Stimulated activated CD4-positive, alpha-beta T cell treated with anti-CD3 and anti-CD28 coated beads, Interleukin-2, amount 100 ng/mL, for 4 hours (primary cell): ENCODE results near the gene AASS.
A peak's percentile ranks its signal among the peaks of the same experiment; 100 is the strongest.

Experiments used
- DNase-seq: peaks from one replicate; pipeline ENCODE4 v3.0.0-alpha.2; 2020; ENCODE audit warnings: low read depth

AASS gene

DNA sequence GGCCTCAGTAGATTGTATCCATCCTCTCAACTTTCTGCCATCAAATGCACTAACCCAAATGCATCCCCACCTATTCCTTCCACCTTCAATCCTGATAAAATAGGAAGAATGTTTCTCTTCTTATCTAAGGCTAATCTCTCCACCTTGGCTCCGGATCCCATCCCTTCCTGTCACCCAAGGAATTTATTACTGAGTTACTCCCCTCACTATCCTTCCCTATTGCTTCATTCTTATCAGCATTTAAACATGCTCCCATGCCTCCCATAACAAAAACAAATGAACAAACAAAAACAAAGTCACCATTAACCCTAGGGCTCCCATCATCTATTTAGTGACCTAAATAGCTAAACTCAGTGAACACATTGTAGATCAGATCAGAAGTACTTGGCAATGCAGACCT is 25.3 kb downstream of the AASS start:
- no peak for DNase-seq

DNA sequence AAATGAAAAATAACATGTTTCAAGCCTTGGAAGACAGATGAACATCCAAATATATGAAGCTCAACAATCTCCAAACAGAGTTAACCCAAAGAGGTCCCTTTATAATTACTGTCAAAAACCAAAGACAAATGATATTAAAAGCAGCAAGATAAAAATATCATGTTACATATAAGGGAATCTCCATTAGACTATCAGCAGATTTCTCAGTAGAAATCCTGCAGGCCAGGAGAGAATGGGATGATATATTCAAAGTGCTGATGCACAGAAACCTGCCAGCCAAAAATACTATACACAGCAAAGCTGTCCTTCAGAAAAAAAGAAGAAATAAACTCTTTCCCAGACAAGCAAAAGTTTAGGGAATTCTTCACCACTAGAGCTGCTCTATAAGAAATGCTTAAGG is 41.0 kb downstream of the AASS start:
- DNase-seq: no peak

DNA sequence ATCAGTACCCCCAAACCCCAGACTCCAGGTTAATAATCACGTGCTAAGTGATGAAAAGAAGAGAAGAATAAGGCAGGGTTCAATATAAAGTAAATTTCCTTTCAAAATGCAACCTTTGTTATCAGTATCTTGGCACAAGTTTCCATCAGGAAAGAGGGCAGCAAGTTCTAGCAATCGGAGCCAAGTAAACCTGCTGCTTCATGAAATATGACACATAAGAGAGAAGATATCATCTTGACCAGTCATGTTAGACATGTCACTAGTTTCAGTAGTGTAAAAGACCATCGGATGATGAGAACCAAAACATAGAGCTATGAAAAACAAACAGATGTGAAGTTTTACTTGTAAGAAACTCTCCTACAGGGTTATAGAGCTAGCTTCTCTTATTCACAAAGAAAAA is 44.0 kb downstream of the AASS start:
- DNase-seq: no peak

DNA sequence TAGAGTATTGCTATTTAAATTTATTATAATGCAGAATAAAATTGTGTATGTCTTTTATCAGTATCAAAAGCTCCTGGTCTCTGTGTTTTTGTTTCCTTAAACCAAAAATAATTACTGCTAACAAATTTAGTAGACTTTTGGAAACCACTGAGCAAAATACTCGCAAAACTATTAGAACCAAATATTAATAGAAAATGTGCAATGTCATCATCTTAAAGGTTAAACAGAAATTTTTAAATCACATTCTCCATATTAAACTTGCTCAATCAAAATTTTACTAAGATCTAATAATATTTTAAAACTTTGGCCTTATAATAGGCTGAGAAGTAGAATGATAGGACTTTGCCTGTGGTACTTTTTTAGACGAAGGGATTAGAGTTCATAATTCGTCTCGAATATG is 48.4 kb downstream of the AASS start:
- DNase-seq: no peak

DNA sequence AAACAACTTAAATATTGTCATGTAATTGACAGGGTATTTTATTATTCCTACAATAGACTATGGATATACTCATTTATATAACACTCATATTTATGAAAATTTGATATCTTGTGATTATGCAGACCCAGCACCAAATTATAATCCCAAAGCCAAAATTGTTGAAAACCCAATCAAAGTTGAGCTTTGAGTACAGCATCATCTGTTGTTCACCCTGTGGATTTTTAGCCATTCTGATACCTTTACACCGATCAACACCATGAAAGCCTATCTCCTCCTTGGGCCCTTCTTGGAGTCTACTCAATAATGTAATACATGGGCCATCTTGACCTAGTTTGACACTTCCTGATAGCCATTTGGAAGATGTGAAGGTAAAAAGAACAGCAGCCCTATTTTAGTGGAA is 49.5 kb downstream of the AASS start:
- no peak for DNase-seq

DNA sequence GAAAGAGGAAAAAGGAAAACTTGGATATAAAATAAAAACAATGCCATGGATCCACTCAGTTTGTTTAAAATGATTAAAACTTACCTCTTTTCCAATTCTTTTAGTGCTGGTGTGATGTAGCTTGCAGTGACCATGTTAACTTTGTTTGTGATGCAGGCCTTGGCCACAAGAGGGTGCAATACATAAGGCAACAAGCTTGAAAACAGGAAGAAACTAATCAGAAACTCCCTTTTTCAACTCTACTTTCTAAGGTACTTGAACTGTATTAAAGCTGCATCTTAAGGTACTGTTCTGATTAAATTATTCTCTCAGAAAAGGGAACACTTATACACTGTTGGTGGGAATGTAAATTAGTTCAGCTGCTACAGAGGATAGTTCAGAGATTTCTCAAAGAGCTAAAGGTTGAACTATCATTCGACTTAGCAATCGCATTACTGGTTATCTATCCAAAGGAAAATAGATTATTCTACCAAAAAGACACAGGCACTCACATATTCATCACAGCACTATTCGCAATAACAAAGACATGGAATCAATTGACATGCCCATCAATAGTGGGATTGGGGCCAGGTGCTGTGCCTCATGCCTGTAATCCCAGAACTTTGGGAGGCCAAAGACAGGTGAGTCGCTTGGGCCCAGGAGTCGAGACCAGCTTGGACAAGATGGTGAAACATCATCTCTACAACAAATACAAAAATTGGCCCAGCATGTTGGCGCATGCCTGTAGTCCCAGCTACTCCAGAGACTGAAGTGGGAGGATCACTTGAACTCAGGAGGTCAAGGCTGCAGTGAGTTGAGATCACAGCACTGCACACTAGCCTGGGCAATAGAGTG is 50.9 kb downstream of the AASS start:
- DNase-seq: peak; percentile 16

DNA sequence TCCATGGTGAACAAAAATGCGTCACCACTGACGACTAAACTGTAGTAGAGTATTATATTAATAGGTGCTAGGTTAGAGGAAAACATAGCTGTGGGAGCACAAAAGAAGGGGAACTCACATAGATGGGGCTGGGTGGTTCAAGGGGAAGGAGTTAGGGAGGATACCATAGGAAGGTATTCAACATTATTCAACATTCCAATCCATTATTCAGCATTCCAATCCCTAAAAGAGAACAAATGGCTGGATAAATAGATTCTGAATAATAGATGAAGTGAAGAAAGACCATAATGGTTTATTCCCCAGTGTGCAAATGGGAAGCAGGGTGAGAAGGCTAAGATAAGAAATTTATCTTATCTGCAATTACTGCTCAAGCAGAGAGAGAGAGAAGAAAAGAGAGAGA is 61.4 kb downstream of the AASS start:
- DNase-seq: no peak

DNA sequence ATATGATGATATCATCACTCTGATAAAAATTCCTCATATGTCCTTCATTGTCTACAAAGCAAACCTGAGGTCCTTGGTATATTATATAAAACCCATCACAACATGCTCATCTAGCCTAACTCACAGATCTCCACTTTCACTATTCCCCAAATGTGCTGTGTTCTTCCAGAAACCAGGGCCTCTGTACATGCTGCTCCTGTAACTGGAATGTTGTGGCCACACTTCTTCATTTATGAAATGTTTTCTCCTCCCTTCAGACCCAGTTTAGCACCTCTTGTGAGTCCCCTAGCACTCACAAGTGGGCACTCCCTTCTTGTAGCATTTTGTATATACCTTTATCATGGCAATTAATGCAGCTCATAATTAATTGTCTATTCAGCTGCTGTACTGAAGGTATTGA is 61.9 kb downstream of the AASS start:
- DNase-seq: no peak

DNA sequence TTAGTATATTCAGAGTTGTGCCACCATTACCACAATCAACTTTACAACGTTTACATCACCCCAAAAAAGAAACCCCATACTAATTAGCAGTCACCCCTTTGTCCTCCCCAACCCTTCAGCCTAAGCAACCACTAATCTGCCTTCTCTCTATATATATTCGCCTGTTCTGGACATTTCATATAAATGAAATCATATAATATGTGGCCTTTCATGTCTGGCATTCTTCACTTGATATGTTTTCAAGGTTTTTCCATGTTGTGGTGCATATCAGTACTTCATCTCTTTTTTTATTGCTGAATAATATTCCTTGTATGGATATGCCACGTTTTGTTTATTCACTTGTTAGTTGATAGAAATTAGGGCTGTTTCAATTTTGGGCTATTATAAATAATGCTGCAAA is 70.4 kb downstream of the AASS start:
- no peak for DNase-seq

DNA sequence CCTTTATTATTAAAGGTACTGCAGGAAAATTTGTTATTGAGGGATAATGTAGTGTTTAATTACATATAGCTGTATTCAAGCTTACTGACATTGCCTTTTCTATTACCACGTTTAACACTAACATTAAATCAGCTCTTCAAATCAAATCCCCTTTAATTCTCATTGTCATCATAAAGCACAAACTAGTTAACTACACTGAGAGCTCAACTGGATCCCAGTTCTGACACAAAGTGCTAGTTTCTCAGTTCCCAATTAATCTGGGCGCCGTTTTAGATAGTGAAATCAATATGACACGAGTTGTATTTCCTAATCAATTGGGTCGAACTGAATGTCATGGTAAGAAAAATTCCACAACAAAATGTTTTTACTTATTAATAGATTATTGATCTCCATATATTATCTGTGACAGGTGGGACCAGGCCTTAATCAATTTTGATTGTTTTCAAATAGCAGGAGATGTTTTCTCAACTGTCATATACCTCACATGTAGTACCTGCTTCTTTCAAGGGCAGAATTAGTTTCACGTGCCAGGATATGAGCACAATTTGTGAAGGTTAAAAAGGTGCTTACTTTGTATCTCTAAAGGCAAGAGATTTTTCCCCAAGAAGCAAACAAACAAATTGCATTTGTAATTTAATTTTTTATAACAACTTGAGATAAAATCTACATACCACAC is 71.0 kb downstream of the AASS start:
- no peak for DNase-seq

DNA sequence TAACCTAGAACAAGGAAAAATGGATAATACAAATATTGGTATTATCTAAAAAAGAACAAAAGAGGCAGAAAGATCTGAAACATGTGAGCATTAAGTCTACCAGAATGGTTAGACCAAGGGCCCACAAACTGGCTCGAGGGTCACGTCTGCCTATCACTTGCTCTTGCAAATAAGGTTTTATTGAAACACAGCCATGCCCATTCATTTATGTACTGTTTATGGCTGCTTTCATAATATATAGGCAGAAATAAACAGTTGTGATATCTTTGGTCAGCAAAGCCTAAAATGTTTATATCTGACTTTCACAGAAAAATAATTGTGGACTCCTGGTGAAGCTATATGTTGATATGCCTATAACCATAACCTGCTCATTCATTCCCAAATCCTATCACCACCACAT is 71.8 kb downstream of the AASS start:
- no peak for DNase-seq

DNA sequence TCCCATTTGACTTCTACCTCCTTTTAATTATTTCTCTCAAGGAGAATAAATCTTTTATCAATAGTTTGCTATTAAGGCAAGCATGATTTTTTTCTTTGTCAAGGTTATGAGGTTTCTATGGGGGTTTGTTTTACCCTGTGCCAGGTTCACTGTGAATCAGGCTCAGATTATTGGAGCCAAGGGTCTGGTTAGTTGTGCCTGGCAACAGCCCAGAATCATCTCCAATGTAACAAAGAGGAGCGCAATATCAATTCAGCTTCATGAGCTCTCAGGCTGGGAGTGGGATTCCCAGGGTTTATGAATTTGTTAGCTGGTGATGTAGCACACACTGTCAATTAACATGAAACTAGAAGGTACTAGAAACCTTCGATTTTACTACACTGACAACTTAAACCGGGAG is 73.2 kb downstream of the AASS start:
- no peak for DNase-seq

DNA sequence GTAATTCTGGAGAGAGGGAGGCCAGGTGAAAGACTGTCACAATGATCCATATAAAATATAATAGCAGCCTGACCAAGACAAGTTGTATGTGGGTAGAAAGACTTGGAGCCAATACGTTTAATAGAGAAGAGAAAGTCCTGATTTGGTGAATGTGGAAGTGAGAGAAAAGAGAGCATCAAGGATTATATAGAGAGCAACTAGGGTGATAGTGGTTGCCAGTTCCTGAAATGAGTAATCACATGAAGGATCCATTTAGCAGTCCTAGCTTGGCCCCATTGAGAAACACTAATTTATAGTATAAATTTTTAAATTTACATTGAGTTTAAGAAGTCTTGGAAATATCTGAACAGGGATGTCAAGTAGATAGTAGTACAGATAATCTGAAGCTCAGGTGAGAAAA is 74.0 kb downstream of the AASS start:
- DNase-seq: no peak

DNA sequence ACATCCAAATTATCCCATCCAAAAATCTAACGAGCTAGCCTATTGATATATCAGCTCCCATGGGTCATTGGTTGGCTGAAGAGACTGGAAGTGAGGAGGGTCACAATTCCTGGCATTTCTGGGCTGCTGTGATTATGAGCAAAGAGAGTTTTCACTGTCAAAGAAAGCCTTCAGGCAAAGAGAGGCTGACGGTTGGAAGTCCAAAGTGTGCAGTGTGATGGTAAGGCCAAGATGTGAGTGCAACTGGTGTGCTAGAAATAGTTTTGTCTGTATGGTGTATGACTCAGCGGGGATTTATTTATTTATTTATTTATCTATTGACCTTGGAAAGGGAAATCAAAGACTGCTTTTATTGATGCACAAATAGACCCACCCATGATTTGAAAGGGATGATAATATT is 75.0 kb downstream of the AASS start:
- DNase-seq: no peak

DNA sequence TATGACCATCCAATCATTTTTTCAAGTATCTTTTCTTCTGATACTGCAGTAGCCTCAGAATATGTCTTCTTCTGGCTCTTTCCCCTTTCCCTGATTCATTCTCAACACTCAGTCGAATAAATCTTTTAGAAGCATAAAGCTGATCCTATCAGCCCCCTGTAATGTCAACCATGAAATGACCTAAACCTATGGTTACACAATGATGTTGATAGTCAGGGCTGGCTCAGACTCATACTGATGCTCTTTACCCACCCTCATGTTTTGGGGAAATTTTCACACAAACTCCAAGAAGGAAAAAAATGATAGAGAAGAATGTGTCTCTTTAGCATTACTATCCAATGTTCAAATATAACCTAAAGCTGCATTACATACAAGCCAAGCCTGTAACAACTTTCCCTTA is 76.0 kb downstream of the AASS start:
- DNase-seq: no peak

DNA sequence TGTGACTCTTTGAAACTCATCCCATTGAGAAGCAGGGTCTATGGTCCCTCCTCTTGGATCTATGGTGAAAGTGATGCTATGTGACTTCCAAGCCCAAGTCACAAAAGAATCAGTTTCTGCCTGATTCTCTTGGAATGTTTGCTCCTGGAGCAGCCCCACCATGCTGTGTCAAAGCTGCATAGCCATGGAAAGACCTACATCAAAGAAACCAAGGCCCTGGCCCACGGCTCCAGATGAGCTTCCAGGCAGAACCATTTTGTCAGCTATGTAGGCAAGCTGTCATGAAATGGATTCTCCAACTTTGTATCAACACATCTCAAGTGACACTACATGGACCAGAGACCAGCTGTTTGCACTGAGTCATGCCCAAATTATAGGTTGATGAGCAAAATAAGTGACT is 77.0 kb downstream of the AASS start:
- no peak for DNase-seq

DNA sequence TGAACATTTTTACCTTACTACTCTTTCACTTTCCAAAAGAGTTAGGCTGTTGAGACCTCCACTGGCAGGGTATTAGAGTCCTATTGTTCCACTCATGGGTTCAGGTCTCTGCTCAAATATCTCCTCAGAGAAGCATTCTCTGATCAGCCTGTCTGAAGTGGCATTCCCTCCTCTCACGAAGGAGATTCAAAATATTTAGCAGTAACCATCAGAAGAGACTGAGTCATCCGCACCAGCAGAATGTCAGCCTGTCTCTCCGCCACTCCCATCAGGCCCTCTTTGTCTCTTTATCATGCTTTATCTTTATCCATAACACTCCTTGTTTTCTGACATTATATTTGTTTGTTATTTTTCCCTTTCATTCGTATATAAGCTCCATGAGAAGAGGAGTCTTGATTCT is 79.1 kb downstream of the AASS start:
- DNase-seq: no peak

DNA sequence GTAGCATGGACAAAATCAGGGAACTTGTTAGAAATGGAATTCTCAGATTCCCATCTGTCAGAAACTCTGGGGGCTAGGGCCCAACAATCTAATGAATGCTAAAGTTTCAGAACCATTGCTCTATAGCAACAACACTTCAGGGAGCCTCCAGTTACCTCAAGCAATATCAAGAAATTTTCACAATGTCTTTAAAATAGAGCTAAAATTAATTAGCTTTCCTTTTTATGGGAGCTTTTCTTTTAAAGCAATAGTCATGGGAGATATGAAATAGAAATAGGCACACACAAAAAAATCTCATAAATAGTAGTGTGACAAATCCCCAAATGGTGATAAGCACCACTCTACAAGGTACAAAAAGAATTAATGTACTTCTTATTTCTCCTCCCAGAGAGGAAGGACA is 80.9 kb downstream of the AASS start:
- no peak for DNase-seq

DNA sequence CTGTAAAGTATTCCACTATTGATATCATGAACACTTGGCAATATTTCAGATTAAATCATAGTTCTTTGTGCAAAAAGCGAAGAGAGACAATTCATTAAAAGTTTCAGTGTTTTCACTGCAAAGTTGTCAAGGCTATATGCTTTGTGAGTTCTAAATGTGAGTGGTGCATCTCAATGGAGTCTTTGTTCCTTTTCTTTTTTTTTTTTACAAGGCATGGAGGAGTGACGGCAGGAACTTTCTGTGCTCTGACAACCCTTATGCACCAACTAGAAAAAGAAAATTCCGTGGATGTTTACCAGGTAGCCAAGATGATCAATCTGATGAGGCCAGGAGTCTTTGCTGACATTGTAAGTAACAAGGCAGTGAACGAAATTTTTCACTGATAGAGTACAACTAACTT is 84.5 kb downstream of the AASS start:
- no peak for DNase-seq

DNA sequence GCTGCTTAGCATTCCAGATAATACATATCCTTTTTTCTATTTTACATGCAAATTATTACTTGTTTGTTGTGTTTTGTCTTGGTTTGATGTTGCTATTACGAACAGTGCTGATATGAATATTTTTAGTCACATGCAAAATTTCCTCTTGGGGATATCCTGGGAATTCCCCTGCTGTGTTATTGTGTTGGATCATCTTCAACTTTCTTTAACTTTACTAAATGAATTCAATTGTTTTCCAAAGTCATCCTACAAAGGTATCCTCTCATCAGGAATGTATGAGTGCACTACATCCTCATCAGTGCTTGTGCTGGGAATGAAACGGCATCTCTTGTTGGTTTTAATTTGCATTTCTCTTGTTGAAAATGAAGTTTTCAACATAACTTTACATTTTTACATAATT is 87.1 kb downstream of the AASS start:
- no peak for DNase-seq

DNA sequence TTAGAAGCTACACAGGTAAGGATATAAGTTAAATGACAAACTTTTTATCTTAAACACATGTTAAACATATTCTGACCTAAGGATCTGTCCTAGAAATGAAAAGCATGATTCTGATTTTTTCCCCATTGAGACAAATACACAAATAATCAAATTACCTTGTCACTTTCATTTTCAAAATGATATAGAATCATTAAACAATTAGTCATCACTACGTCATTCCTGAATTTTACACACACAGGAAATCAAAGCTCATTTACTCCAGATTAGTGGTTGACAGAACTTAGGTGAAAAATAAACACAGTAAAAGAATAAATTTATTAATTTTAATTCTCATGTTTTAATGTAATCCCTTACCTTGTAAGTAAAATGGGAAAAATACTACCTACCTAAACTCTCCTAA is 89.0 kb downstream of the AASS start:
- no peak for DNase-seq

DNA sequence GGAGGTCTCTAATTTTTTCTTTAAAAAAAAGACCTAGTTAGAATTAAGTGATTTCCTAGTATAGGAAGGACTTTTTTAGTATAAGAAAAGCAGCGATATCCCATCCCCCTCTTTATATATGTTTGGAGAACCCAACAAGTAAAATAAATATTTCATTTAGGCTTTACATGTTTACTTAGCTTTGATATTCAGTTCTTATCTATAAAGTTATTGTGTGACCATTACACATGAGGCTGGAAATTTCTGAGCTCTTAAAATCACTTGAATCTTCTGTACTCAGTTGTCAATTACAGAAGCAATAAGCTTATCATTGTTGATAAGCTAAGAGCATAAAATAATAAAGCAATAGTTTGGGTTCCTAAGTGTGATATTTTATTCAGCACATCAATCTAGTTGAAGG is 89.7 kb downstream of the AASS start:
- no peak for DNase-seq

DNA sequence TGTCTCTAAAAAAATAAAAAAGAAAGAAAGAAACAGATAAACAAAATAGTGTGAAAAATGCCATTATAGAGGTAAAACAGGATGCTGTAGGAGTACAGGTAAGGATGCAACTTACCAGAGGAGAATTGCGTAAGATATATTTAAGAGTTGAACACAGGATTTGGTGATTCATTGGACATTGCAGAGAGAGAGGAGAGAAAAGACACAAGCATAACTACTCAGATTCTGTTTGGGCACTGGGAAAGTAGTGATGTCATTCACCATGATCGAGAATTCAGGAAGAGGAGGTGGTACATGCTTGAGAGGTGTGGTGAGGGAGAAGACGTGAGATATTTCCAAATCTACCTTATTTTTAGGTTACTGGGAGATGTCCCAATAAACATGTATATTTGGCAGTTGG is 97.6 kb downstream of the AASS start:
- DNase-seq: no peak

DNA sequence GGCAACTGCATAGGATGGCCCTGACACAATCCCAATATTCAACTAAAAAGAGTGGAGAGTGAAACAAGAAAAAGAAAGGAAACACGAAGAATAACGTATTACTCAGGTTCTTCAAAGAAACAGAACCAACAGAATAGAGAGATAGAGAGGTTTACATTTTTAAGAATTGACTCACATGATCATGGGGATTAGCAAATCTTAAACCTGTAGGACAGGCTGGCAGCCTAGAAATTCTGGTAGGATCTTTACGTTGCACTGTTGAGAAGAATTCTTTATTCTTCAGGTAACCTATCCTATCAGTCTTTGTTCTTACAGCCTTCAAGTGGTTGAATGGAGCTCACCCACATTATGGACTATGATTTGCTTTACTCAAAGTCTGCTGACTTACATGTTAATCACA is 103.9 kb downstream of the AASS start:
- no peak for DNase-seq
